CD8-positive, alpha-beta memory T cell (primary cell): ENCODE data around the gene MRM2. TPM values are rescaled to one million over a fixed set of nuclear protein-coding genes. Genes with fewer than 3 reads are reported as not detected.

Experiments
- CTCF ChIA-PET: fragments of 350-600 bp; sonication (Branson Sonifier 250); formaldehyde crosslinking; loops from one replicate; lab custom pipeline; 2021; ENCODE audit warnings: antibody characterized with exemption; lab: Charles Lee
- POLR2A ChIA-PET: fragments of 350-600 bp; sonication (Branson Sonifier 250); formaldehyde crosslinking; loops from one replicate; lab custom pipeline; 2021; ENCODE audit warnings: antibody characterized with exemption; lab: Charles Lee
- DNase-seq, 5 donors: peaks; one replicate each; pipeline versions ENCODE4 v3.0.0 to v3.0.0-alpha.2; 2020 to 2022; ENCODE audit warnings: mixed read lengths in 1 of 5
- H3K27ac ChIP-seq: one replicate; pipeline ENCODE4 v1.7.0; 2013; ENCODE audit warnings: low read depth, mild to moderate bottlenecking, low read length, moderate library complexity
- H3K27me3 ChIP-seq: 2 replicates; pipeline ENCODE4 v1.7.0; 2013; ENCODE audit warnings: low read length, mild to moderate bottlenecking; ENCODE audit not compliant: insufficient read depth, poor library complexity, severe bottlenecking
- H3K36me3 ChIP-seq: 2 replicates; pipeline ENCODE4 v1.7.0; 2013; ENCODE audit warnings: mild to moderate bottlenecking, low read length, moderate library complexity; ENCODE audit not compliant: insufficient read depth
- H3K4me1 ChIP-seq: 2 replicates; pipeline ENCODE4 v1.7.0; 2013; ENCODE audit warnings: mild to moderate bottlenecking, low read length, moderate library complexity; ENCODE audit not compliant: insufficient read depth
- H3K4me3 ChIP-seq: 2 replicates; pipeline ENCODE4 v1.7.0; 2013; ENCODE audit warnings: mild to moderate bottlenecking, low read length
- H3K9me3 ChIP-seq: 2 replicates; pipeline ENCODE4 v1.7.0; 2013; ENCODE audit warnings: mild to moderate bottlenecking, low read length
- H3K27ac Mint-ChIP-seq, 8 donors: one replicate each; pipeline ENCODE4 v1.8.0; 2020 to 2021; ENCODE audit warnings: mixed read lengths in 8 of 8, mild to moderate bottlenecking in 6 of 8, inconsistent platforms in 3 of 8, moderate library complexity in 3 of 8
- H3K27me3 Mint-ChIP-seq, 2 donors: one replicate each; pipeline ENCODE4 v1.8.0; 2020 to 2021; ENCODE audit warnings: mixed read lengths in 2 of 2, mild to moderate bottlenecking in 1 of 2, moderate library complexity in 1 of 2
- H3K36me3 Mint-ChIP-seq, 3 donors: one replicate each; pipeline ENCODE4 v1.8.0; 2020 to 2021; ENCODE audit warnings: mixed read lengths in 3 of 3, inconsistent platforms in 1 of 3, mild to moderate bottlenecking in 1 of 3
- H3K4me1 Mint-ChIP-seq, 3 donors: one replicate each; pipeline ENCODE4 v1.8.0; 2020 to 2021; ENCODE audit warnings: mixed read lengths in 3 of 3, inconsistent platforms in 1 of 3, mild to moderate bottlenecking in 1 of 3
- H3K4me3 Mint-ChIP-seq, 7 donors: one replicate each; pipeline ENCODE4 v1.8.0; 2020 to 2021; ENCODE audit warnings: mixed read lengths in 7 of 7, mild to moderate bottlenecking in 6 of 7, moderate library complexity in 4 of 7, inconsistent platforms in 2 of 7
- H3K9me3 Mint-ChIP-seq, 5 donors: one replicate each; pipeline ENCODE4 v1.8.0; 2020 to 2022; ENCODE audit warnings: mixed read lengths in 5 of 5, mild to moderate bottlenecking in 3 of 5, moderate library complexity in 2 of 5, inconsistent platforms in 1 of 5
- polyA plus RNA-seq: library from polyadenylated mRNA; unstranded; fragments of 300-500 nt; fragmentation: Illumina TruSeq; gene quantifications from one replicate; pipeline ENCODE4 v1.2.3, GENCODE V29; 2021
- total RNA-seq, 2 experiments: library from RNA; stranded (reverse); gene quantifications; one replicate each; pipeline ENCODE4 v1.2.3, GENCODE V29; 2021

MRM2 gene
- total and polyA plus RNA-seq, 3 experiments from 2014 or later, result 35.6 to 54.2 (median 51.6) TPM

DNA sequence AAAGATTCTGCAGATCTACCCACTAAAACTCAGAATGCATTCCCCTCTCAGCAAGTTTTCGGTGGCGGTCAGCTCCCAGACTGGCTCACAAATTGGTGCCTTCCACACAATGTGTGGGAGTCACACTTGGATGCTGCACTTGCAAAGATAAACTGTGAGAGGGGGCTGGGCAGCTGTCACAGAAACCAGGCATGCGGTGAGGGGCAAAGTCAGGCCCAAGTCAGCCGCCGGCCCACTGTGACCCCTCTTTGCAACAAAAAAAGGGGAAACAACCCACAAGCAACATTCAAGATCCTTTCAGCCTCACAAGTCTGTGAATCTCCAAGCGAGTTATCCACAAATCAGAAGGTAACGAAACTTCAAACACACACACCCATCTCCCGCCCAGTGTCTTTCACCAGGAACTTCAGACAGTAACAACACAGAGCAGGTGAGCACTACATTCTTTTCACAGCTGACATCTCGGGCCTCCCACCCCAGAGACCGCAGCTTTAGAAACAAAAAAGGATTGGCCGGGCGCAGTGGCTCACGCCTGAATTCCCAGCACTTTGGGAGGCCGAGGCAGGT is 40.3 kb upstream of the MRM2 start:
- H3K4me1 Mint-ChIP-seq, result peaks cover 0 to 5% (median 0%) of the 10 kb centered on the region in 3 donors
- no peaks in the 10 kb centered on the region for H3K27me3 Mint-ChIP-seq
- no peak overlapping the region for H3K4me3 Mint-ChIP-seq
- peaks cover 0 to 1% (median 0%) of the 10 kb centered on the region in 3 donors for H3K36me3 Mint-ChIP-seq
- Histone ChIP-seq H3K27me3 (no peaks in the 10 kb centered on the region), H3K4me3 (no peak overlapping the region), H3K36me3 (no peaks in the 10 kb centered on the region), H3K9me3 (no peaks in the 10 kb centered on the region), H3K4me1 (no peaks in the 10 kb centered on the region), H3K27ac (no peak overlapping the region)
- peak overlapping the region in 2 of 8 donors; percentile 17 to 23 for H3K27ac Mint-ChIP-seq
- POLR2A ChIA-PET, result no interaction called here
- no peak for DNase-seq
- H3K9me3 Mint-ChIP-seq, result no peaks in the 10 kb centered on the region
- CTCF ChIA-PET, result no interaction called here

DNA sequence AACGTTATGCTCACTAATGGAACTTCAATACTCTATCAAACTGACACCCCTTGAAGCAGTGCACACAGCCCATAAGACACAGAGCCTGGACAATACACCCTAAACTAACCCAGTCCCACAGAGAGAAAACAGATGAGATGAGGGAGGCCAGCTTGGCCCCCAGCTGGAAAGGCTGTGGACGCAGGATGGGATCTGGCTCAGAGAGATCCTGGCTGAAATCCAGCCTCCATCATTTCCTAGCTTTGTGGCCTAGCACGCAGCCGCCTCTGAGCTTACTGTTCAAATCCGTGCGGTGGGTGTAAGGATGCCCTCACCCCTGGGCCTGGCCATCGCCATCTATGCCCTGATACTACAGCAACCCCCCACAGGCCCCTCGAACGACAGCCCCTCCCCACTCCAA is 39.5 kb upstream of the MRM2 start:
- H3K36me3 ChIP-seq, result no peaks in the 10 kb centered on the region
- H3K4me3 Mint-ChIP-seq, result no peak overlapping the region
- no peaks in the 10 kb centered on the region for H3K4me1 ChIP-seq
- H3K4me3 ChIP-seq, result no peak overlapping the region
- no peaks in the 10 kb centered on the region for H3K27me3 Mint-ChIP-seq
- POLR2A ChIA-PET, result no interaction called here
- H3K36me3 Mint-ChIP-seq, result peaks cover 0 to 7% (median 0%) of the 10 kb centered on the region in 3 donors
- H3K27me3 ChIP-seq, result no peaks in the 10 kb centered on the region
- peaks cover 0 to 5% (median 0%) of the 10 kb centered on the region in 3 donors for H3K4me1 Mint-ChIP-seq
- H3K27ac Mint-ChIP-seq, result no peak overlapping the region
- no peak for DNase-seq
- H3K27ac ChIP-seq, result no peak overlapping the region
- no peaks in the 10 kb centered on the region for H3K9me3 ChIP-seq
- H3K9me3 Mint-ChIP-seq, result no peaks in the 10 kb centered on the region
- CTCF ChIA-PET, result no interaction called here

DNA sequence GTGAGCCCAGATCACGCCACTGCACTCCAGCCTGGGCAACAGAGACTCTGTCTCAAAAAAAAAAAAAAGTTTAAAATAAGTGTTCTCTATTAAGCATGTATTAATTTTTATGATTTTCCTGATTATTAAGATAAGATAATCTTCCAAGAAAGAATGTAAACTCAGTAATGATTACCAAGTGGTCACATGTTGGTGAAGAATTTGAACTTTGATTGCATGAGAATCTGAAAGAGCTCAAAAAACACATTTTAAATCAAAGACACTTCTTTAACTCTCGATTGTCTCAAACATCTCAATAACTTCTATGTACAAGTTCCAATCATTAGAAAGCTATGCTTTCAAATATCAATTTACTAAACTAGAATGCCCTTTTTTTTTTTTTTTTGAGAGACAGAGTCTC is 38.4 kb upstream of the MRM2 start:
- Histone ChIP-seq H3K36me3 (no peaks in the 10 kb centered on the region), H3K27me3 (no peaks in the 10 kb centered on the region), H3K4me3 (no peak overlapping the region), H3K9me3 (no peaks in the 10 kb centered on the region), H3K27ac (no peak overlapping the region), H3K4me1 (no peaks in the 10 kb centered on the region)
- CTCF ChIA-PET, result no interaction called here
- H3K4me3 Mint-ChIP-seq, result no peak overlapping the region
- peaks cover 0 to 5% (median 0%) of the 10 kb centered on the region in 3 donors for H3K4me1 Mint-ChIP-seq
- POLR2A ChIA-PET, result interaction anchor here (0.7 kb wide), 1 partner anchor 12 kb away, joined by 4 read pairs; no protein-coding TSS in a partner anchor
- DNase-seq, result no peak
- peaks cover 0 to 7% (median 0%) of the 10 kb centered on the region in 3 donors for H3K36me3 Mint-ChIP-seq
- no peaks in the 10 kb centered on the region for H3K9me3 Mint-ChIP-seq
- H3K27ac Mint-ChIP-seq, result no peak overlapping the region
- H3K27me3 Mint-ChIP-seq, result no peaks in the 10 kb centered on the region

DNA sequence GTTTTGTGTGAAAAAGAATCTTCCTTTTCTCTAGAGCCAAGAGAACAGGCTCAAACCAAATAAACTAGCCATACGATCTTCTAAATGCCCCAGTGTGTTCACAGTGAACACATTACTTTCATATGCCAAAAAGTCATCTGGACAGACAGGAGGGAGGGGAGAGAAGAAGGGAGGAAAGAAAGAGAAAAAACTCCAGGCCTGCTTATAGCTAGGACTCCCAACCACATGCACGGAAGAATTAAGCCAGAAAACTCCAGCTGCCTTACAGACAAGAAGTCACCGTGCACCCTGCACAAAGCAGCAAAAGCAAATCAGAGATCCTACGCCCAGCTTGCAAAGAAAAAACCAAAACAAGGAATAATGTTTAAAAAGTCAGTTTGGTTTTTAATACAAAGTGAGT is 37.9 kb upstream of the MRM2 start:
- peak overlapping the region in 2 of 8 donors; percentile 38 to 69 for H3K27ac Mint-ChIP-seq
- Histone ChIP-seq H3K36me3 (no peaks in the 10 kb centered on the region), H3K4me1 (no peaks in the 10 kb centered on the region), H3K9me3 (no peaks in the 10 kb centered on the region), H3K27me3 (no peaks in the 10 kb centered on the region), H3K4me3 (no peak overlapping the region), H3K27ac (no peak overlapping the region)
- ChIA-PET CTCF (no interaction called here), POLR2A (no interaction called here)
- no peaks in the 10 kb centered on the region for H3K9me3 Mint-ChIP-seq
- H3K27me3 Mint-ChIP-seq, result no peaks in the 10 kb centered on the region
- DNase-seq, result no peak
- peaks cover 0 to 7% (median 0%) of the 10 kb centered on the region in 3 donors for H3K36me3 Mint-ChIP-seq
- H3K4me1 Mint-ChIP-seq, result peaks cover 0 to 5% (median 0%) of the 10 kb centered on the region in 3 donors
- no peak overlapping the region for H3K4me3 Mint-ChIP-seq

DNA sequence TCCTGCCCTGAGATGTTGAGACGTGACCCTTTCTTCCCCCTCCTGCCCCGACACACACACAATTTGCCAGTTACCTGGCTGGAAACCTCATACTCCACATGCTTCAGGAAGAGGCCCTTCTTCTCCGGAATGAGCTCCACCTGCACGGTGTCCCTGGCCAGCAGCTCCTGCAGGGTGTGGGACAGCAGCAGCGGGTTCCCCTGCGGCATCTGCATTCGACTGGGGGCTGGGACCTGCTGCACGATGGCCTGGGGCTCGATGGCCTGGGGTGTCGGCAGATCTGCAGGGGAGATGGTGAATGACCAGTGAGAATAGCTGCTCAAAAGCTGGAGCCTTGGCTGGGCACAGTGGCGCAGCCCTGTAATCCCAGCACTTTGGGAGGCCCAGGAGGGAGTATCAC is 36.0 kb upstream of the MRM2 start:
- DNase-seq, result no peak
- CTCF ChIA-PET, result no interaction called here
- no peaks in the 10 kb centered on the region for H3K27me3 ChIP-seq
- no peak overlapping the region for H3K4me3 ChIP-seq
- Mint-ChIP-seq H3K4me1 (peaks cover 0 to 5% (median 0%) of the 10 kb centered on the region in 3 donors), H3K4me3 (no peak overlapping the region), H3K9me3 (no peaks in the 10 kb centered on the region), H3K27ac (no peak overlapping the region), H3K36me3 (peaks cover 0 to 14% (median 0%) of the 10 kb centered on the region in 3 donors), H3K27me3 (no peaks in the 10 kb centered on the region)
- no peaks in the 10 kb centered on the region for H3K36me3 ChIP-seq
- no peak overlapping the region for H3K27ac ChIP-seq
- H3K4me1 ChIP-seq, result no peaks in the 10 kb centered on the region
- POLR2A ChIA-PET, result no interaction called here
- no peaks in the 10 kb centered on the region for H3K9me3 ChIP-seq

DNA sequence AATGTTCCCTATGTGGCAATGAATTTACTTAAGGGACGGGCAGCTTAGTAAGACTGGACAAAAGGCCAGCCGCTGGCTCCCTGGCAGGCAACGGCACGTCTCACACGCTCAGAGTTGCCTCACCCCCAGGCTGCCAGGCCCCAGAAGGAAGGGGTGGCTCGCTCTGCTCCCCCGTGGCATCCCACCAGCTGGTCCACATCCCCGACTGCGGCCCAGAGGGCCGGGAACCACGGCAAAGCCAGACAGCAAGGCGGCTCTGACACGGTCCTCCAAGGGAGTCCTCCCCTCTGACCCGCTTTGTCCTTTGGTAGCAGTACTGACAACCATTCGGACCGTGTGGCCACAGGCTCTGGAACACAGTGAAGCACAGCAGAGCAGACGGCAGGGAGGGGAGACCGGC is 34.1 kb upstream of the MRM2 start:
- Histone ChIP-seq H3K4me1 (no peaks in the 10 kb centered on the region), H3K4me3 (no peak overlapping the region), H3K9me3 (no peaks in the 10 kb centered on the region), H3K36me3 (no peaks in the 10 kb centered on the region), H3K27ac (no peak overlapping the region), H3K27me3 (no peaks in the 10 kb centered on the region)
- POLR2A ChIA-PET, result no interaction called here
- H3K9me3 Mint-ChIP-seq, result no peaks in the 10 kb centered on the region
- H3K36me3 Mint-ChIP-seq, result peaks cover 0 to 19% (median 5%) of the 10 kb centered on the region in 3 donors
- H3K27me3 Mint-ChIP-seq, result no peaks in the 10 kb centered on the region
- no peak for DNase-seq
- no peak overlapping the region for H3K4me3 Mint-ChIP-seq
- H3K27ac Mint-ChIP-seq, result no peak overlapping the region
- H3K4me1 Mint-ChIP-seq, result peaks cover 0 to 5% (median 0%) of the 10 kb centered on the region in 3 donors
- CTCF ChIA-PET, result no interaction called here

DNA sequence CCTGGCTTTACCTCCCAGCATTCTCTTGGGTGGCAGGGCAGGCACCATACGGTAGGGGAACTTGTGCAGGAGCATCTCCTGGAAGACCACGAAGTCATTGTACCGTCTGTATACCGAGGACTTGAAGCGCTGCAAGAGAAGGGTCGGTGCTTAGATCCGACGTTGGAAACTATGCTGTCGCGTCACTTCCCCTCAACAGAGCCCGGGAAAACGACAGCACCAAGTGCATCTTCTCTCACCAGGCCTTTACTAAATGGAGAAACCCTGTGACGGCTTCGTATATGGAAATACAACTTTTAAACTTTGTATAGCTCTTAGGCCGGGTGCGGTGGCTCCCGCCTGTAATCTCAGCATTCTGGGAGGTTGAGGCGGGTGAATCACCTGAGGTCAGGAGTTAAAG is 33.1 kb upstream of the MRM2 start:
- H3K27me3 Mint-ChIP-seq, result no peaks in the 10 kb centered on the region
- peaks cover 0 to 20% (median 5%) of the 10 kb centered on the region in 3 donors for H3K36me3 Mint-ChIP-seq
- Histone ChIP-seq H3K9me3 (no peaks in the 10 kb centered on the region), H3K27me3 (no peaks in the 10 kb centered on the region), H3K27ac (no peak overlapping the region), H3K4me1 (no peaks in the 10 kb centered on the region), H3K36me3 (no peaks in the 10 kb centered on the region), H3K4me3 (no peak overlapping the region)
- CTCF ChIA-PET, result no interaction called here
- no peak overlapping the region for H3K27ac Mint-ChIP-seq
- POLR2A ChIA-PET, result no interaction called here
- H3K4me1 Mint-ChIP-seq, result peaks cover 0 to 5% (median 0%) of the 10 kb centered on the region in 3 donors
- no peak overlapping the region for H3K4me3 Mint-ChIP-seq
- H3K9me3 Mint-ChIP-seq, result no peaks in the 10 kb centered on the region
- DNase-seq, result no peak

DNA sequence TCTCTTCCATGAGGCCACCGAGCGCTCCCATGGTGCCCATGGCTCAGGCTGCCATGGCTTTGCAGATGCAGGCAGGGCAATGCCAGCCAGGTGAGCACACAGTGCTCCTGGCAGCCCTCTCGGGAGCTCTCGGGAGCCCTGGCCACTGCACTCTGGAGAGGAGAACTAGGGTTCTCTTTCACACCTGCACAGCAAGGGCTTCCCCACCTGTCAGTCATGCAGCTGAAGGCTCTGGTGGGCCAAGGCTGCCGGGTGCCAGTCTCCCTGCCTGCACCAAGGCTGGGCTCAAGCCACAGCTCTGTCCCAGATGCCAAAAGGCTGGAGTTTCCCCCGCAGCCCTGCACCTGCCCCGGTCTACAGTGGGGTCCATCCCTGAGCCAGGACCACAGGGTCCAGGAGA is 32.7 kb upstream of the MRM2 start:
- Mint-ChIP-seq H3K27ac (no peak overlapping the region), H3K9me3 (no peaks in the 10 kb centered on the region), H3K27me3 (no peaks in the 10 kb centered on the region), H3K4me3 (no peak overlapping the region), H3K36me3 (peaks cover 0 to 20% (median 5%) of the 10 kb centered on the region in 3 donors), H3K4me1 (peaks cover 0 to under 1% (median 0%) of the 10 kb centered on the region in 3 donors)
- Histone ChIP-seq H3K4me3 (no peak overlapping the region), H3K27me3 (no peaks in the 10 kb centered on the region), H3K4me1 (no peaks in the 10 kb centered on the region), H3K36me3 (no peaks in the 10 kb centered on the region), H3K27ac (no peak overlapping the region), H3K9me3 (no peaks in the 10 kb centered on the region)
- ChIA-PET POLR2A (no interaction called here), CTCF (no interaction called here)
- DNase-seq, result no peak
